Keratinocyte (primary cell): ENCODE data around the gene PTGR2.

ENCODE experiments used
- EZH2 ChIP-seq: IDR thresholded peaks from one replicate; pipeline ENCODE4 v1.6.1; 2012; ENCODE audit warnings: inconsistent platforms, mild to moderate bottlenecking, low read length, moderate library complexity
- TF ChIP-seq, protein P1 (sequence below), 3 experiments: IDR thresholded peaks in 1 of 3; conservative IDR thresholded peaks in 1 of 3; optimal IDR thresholded peaks in 1 of 3; 2 replicates in 2 of 3; 3 replicates in 1 of 3; pipeline versions ENCODE3 to v1.5.1; 2011; ENCODE audit warnings: low read length in 3 of 3, mild to moderate bottlenecking in 3 of 3, moderate library complexity in 2 of 3, control low read depth in 1 of 3, inconsistent platforms in 1 of 3; ENCODE audit not compliant: insufficient read depth in 2 of 3; ENCODE audit errors: extremely low read depth in 1 of 3

- TF ChIP-seq, protein P1, sequence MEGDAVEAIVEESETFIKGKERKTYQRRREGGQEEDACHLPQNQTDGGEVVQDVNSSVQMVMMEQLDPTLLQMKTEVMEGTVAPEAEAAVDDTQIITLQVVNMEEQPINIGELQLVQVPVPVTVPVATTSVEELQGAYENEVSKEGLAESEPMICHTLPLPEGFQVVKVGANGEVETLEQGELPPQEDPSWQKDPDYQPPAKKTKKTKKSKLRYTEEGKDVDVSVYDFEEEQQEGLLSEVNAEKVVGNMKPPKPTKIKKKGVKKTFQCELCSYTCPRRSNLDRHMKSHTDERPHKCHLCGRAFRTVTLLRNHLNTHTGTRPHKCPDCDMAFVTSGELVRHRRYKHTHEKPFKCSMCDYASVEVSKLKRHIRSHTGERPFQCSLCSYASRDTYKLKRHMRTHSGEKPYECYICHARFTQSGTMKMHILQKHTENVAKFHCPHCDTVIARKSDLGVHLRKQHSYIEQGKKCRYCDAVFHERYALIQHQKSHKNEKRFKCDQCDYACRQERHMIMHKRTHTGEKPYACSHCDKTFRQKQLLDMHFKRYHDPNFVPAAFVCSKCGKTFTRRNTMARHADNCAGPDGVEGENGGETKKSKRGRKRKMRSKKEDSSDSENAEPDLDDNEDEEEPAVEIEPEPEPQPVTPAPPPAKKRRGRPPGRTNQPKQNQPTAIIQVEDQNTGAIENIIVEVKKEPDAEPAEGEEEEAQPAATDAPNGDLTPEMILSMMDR (optimal IDR thresholded peaks at IDR 0.05 in 1 of 3, IDR thresholded peaks at IDR 0.05 in 1 of 3, conservative IDR thresholded peaks at IDR 0.05 in 1 of 3; ENCODE audit: extremely low read depth in 1 of 3, insufficient read depth in 2 of 3, low read length in 3 of 3) = no peak
- no peak for TF ChIP-seq EZH2
Observed at GRCh38 chr14:73924337-73924736, 72.7 kb downstream of the PTGR2 start.
